ENCODE measurements around the gene WASF3.

WASF3 gene

GRCh38 chr13:26528527-26528926 lies 29.0 kb upstream of the WASF3 start:
- no peaks in the 10 kb centered on the region for H3K9me3 ChIP-seq (ENCODE audit: control insufficient read depth, low read length)
- no peaks in the 10 kb centered on the region for H3K36me3 ChIP-seq (ENCODE audit: control insufficient read depth, insufficient read depth, low read length, severe bottlenecking)
- no peak for DNase-seq (ENCODE audit: low read depth)
- peaks cover 8% of the 10 kb centered on the region for H3K27me3 ChIP-seq (replicated peaks; ENCODE audit: control insufficient read depth, insufficient read depth, low read length)
- peaks cover 2% of the 10 kb centered on the region for H3K4me1 ChIP-seq (ENCODE audit: control insufficient read depth, insufficient read depth, low read length)
- no peak overlapping the region for H3K9ac ChIP-seq (ENCODE audit: low read length)
- H3K4me3 ChIP-seq (ENCODE audit: low read length): no peak overlapping the region

- no peak overlapping the region for H3K4me3 ChIP-seq (ENCODE audit: low read length)
- H3K4me1 ChIP-seq (ENCODE audit: control insufficient read depth, insufficient read depth, low read length): peaks cover 2% of the 10 kb centered on the region
- DNase-seq (ENCODE audit: low read depth): peak; percentile 75
- no peaks in the 10 kb centered on the region for H3K9me3 ChIP-seq (ENCODE audit: control insufficient read depth, low read length)
- H3K36me3 ChIP-seq (ENCODE audit: control insufficient read depth, insufficient read depth, low read length, severe bottlenecking): no peaks in the 10 kb centered on the region
- no peak overlapping the region for H3K9ac ChIP-seq (ENCODE audit: low read length)
- H3K27me3 ChIP-seq (replicated peaks; ENCODE audit: control insufficient read depth, insufficient read depth, low read length): peaks cover 8% of the 10 kb centered on the region
Observed at GRCh38 chr13:26529441-26529840, 28.0 kb upstream of the WASF3 start.

GRCh38 chr13:26531742-26532141 lies 25.7 kb upstream of the WASF3 start:
- Histone ChIP-seq H3K27me3 (replicated peaks; ENCODE audit: control insufficient read depth, insufficient read depth, low read length) (peaks cover 8% of the 10 kb centered on the region), H3K4me1 (ENCODE audit: control insufficient read depth, insufficient read depth, low read length) (peaks cover under 1% of the 10 kb centered on the region), H3K9ac (ENCODE audit: low read length) (no peak overlapping the region), H3K36me3 (ENCODE audit: control insufficient read depth, insufficient read depth, low read length, severe bottlenecking) (no peaks in the 10 kb centered on the region), H3K4me3 (ENCODE audit: low read length) (no peak overlapping the region), H3K9me3 (ENCODE audit: control insufficient read depth, low read length) (no peaks in the 10 kb centered on the region)
- no peak for DNase-seq (ENCODE audit: low read depth)

- H3K9me3 ChIP-seq (ENCODE audit: control insufficient read depth, low read length): no peaks in the 10 kb centered on the region
- DNase-seq (ENCODE audit: low read depth): no peak
- H3K4me1 ChIP-seq (ENCODE audit: control insufficient read depth, insufficient read depth, low read length): peaks cover 11% of the 10 kb centered on the region
- H3K36me3 ChIP-seq (ENCODE audit: control insufficient read depth, insufficient read depth, low read length, severe bottlenecking): no peaks in the 10 kb centered on the region
- H3K9ac ChIP-seq (ENCODE audit: low read length): no peak overlapping the region
- no peaks in the 10 kb centered on the region for H3K27me3 ChIP-seq (replicated peaks; ENCODE audit: control insufficient read depth, insufficient read depth, low read length)
- H3K4me3 ChIP-seq (ENCODE audit: low read length): no peak overlapping the region
Observed at GRCh38 chr13:26534036-26534726, 23.3 kb upstream of the WASF3 start.

- no peaks in the 10 kb centered on the region for H3K27me3 ChIP-seq (replicated peaks; ENCODE audit: control insufficient read depth, insufficient read depth, low read length)
- H3K9ac ChIP-seq (ENCODE audit: low read length): no peak overlapping the region
- H3K36me3 ChIP-seq (ENCODE audit: control insufficient read depth, insufficient read depth, low read length, severe bottlenecking): no peaks in the 10 kb centered on the region
- no peaks in the 10 kb centered on the region for H3K9me3 ChIP-seq (ENCODE audit: control insufficient read depth, low read length)
- peak overlapping the region; percentile 20 for H3K4me3 ChIP-seq (ENCODE audit: low read length)
- DNase-seq (ENCODE audit: low read depth): peak; percentile 84
- peaks cover 27% of the 10 kb centered on the region for H3K4me1 ChIP-seq (ENCODE audit: control insufficient read depth, insufficient read depth, low read length)
Observed at GRCh38 chr13:26538363-26539317, 18.8 kb upstream of the WASF3 start.

- no peaks in the 10 kb centered on the region for H3K9me3 ChIP-seq (ENCODE audit: control insufficient read depth, low read length)
- peak; percentile 12 for DNase-seq (ENCODE audit: low read depth)
- H3K9ac ChIP-seq (ENCODE audit: low read length): no peak overlapping the region
- H3K27me3 ChIP-seq (replicated peaks; ENCODE audit: control insufficient read depth, insufficient read depth, low read length): no peaks in the 10 kb centered on the region
- no peaks in the 10 kb centered on the region for H3K36me3 ChIP-seq (ENCODE audit: control insufficient read depth, insufficient read depth, low read length, severe bottlenecking)
- H3K4me3 ChIP-seq (ENCODE audit: low read length): no peak overlapping the region
- H3K4me1 ChIP-seq (ENCODE audit: control insufficient read depth, insufficient read depth, low read length): peaks cover 27% of the 10 kb centered on the region
Observed at GRCh38 chr13:26539738-26540292, 17.7 kb upstream of the WASF3 start.

- H3K4me1 ChIP-seq (ENCODE audit: control insufficient read depth, insufficient read depth, low read length): peaks cover 27% of the 10 kb centered on the region
- no peaks in the 10 kb centered on the region for H3K27me3 ChIP-seq (replicated peaks; ENCODE audit: control insufficient read depth, insufficient read depth, low read length)
Observed at GRCh38 chr13:26540334-26540733, 17.1 kb upstream of the WASF3 start.

GRCh38 chr13:26541041-26541440 lies 16.4 kb upstream of the WASF3 start:
- H3K9me3 ChIP-seq (ENCODE audit: control insufficient read depth, low read length): no peaks in the 10 kb centered on the region
- H3K27me3 ChIP-seq (replicated peaks; ENCODE audit: control insufficient read depth, insufficient read depth, low read length): no peaks in the 10 kb centered on the region
- DNase-seq (ENCODE audit: low read depth): no peak
- no peaks in the 10 kb centered on the region for H3K36me3 ChIP-seq (ENCODE audit: control insufficient read depth, insufficient read depth, low read length, severe bottlenecking)
- H3K9ac ChIP-seq (ENCODE audit: low read length): no peak overlapping the region
- no peak overlapping the region for H3K4me3 ChIP-seq (ENCODE audit: low read length)
- H3K4me1 ChIP-seq (ENCODE audit: control insufficient read depth, insufficient read depth, low read length): peaks cover 27% of the 10 kb centered on the region

More at GRCh38 chr13:26540334-26540733, 17.1 kb upstream of the WASF3 start:
- peak; percentile 56 for DNase-seq (ENCODE audit: low read depth)
- no peak overlapping the region for H3K4me3 ChIP-seq (ENCODE audit: low read length)
- H3K9me3 ChIP-seq (ENCODE audit: control insufficient read depth, low read length): no peaks in the 10 kb centered on the region
- H3K36me3 ChIP-seq (ENCODE audit: control insufficient read depth, insufficient read depth, low read length, severe bottlenecking): no peaks in the 10 kb centered on the region
- H3K9ac ChIP-seq (ENCODE audit: low read length): no peak overlapping the region

- Histone ChIP-seq H3K27me3 (replicated peaks; ENCODE audit: control insufficient read depth, insufficient read depth, low read length) (no peaks in the 10 kb centered on the region), H3K36me3 (ENCODE audit: control insufficient read depth, insufficient read depth, low read length, severe bottlenecking) (no peaks in the 10 kb centered on the region), H3K4me1 (ENCODE audit: control insufficient read depth, insufficient read depth, low read length) (peaks cover 27% of the 10 kb centered on the region), H3K9me3 (ENCODE audit: control insufficient read depth, low read length) (no peaks in the 10 kb centered on the region), H3K4me3 (ENCODE audit: low read length) (no peak overlapping the region), H3K9ac (ENCODE audit: low read length) (no peak overlapping the region)
- no peak for DNase-seq (ENCODE audit: low read depth)
Observed at GRCh38 chr13:26541678-26542568, 15.6 kb upstream of the WASF3 start.

GRCh38 chr13:26544707-26545106 lies 12.8 kb upstream of the WASF3 start:
- Histone ChIP-seq H3K27me3 (replicated peaks; ENCODE audit: control insufficient read depth, insufficient read depth, low read length) (no peaks in the 10 kb centered on the region), H3K36me3 (ENCODE audit: control insufficient read depth, insufficient read depth, low read length, severe bottlenecking) (no peaks in the 10 kb centered on the region), H3K4me3 (ENCODE audit: low read length) (no peak overlapping the region), H3K4me1 (ENCODE audit: control insufficient read depth, insufficient read depth, low read length) (peaks cover 11% of the 10 kb centered on the region), H3K9ac (ENCODE audit: low read length) (no peak overlapping the region), H3K9me3 (ENCODE audit: control insufficient read depth, low read length) (no peaks in the 10 kb centered on the region)
- no peak for DNase-seq (ENCODE audit: low read depth)

All from adipocyte (in vitro differentiated cells).